ENCODE data around the gene TDRD15. TPM values are rescaled to one million over a fixed set of nuclear protein-coding genes. Genes with fewer than 3 reads are reported as not detected.

Gene TDRD15
- total and polyA plus RNA-seq, 2 of the 4 experiments (the other 2 are of a cell fraction): not detected

- Histone ChIP-seq H4K8ac (ENCODE audit: low read depth in 2 of 2, low read length in 2 of 2) (no peak overlapping the region), H4K20me1 (ENCODE audit: insufficient read depth, low read length) (no peaks in the 10 kb centered on the region), H2BK15ac (ENCODE audit: low read depth, low read length) (no peak overlapping the region), H3K27me3 (ENCODE audit: control insufficient read depth, insufficient read depth, low read length) (no peaks in the 10 kb centered on the region), H2AK9ac (replicated peaks; ENCODE audit: low read depth, low read length, poor library complexity) (no peak overlapping the region), H3K14ac (replicated peaks; ENCODE audit: low read depth, low read length) (no peak overlapping the region), H3K18ac (ENCODE audit: low read depth, low read length) (no peak overlapping the region), H3K56ac (ENCODE audit: extremely low read depth, insufficient read depth, low read length) (no peak overlapping the region), H3K4ac (ENCODE audit: low read depth, low read length) (no peak overlapping the region), H3K4me1 (ENCODE audit: control insufficient read depth, insufficient read depth, low read length) (no peaks in the 10 kb centered on the region), H3K4me2 (ENCODE audit: low read depth, low read length) (no peak overlapping the region), H3K79me1 (ENCODE audit: low read depth in 1 of 2, low read length in 2 of 2) (no peaks in the 10 kb centered on the region), H2BK5ac (ENCODE audit: low read depth, low read length, poor library complexity, severe bottlenecking) (no peak overlapping the region), H3K4me3 (ENCODE audit: insufficient read depth, low read depth, low read length) (no peak overlapping the region), H2BK20ac (ENCODE audit: low read depth, low read length) (no peak overlapping the region), H2AFZ (replicated peaks; ENCODE audit: low read length, poor library complexity) (no peak overlapping the region), H3K36me3 (ENCODE audit: control insufficient read depth, insufficient read depth, low read length) (no peaks in the 10 kb centered on the region), H3K9me1 (ENCODE audit: insufficient read depth, low read length) (no peaks in the 10 kb centered on the region), H2BK120ac (ENCODE audit: low read depth, low read length) (no peak overlapping the region), H3K27ac (ENCODE audit: insufficient read depth, low read length) (no peak overlapping the region), H3K9ac (ENCODE audit: low read depth, low read length) (no peak overlapping the region), H4K5ac (ENCODE audit: low read depth, low read length) (no peak overlapping the region), H3K9me3 (ENCODE audit: control insufficient read depth, insufficient read depth, low read length) (no peaks in the 10 kb centered on the region), H2AK5ac (ENCODE audit: low read depth, low read length) (no peak overlapping the region), H3K23ac (ENCODE audit: low read depth, low read length) (no peak overlapping the region), H4K91ac (ENCODE audit: insufficient read depth, low read depth, low read length) (no peak overlapping the region)
- no peak for ATAC-seq (ENCODE audit: low read depth)
- TF ChIP-seq FOS (IDR thresholded peaks at IDR 0.05; ENCODE audit: low read depth, low read length) (no peak), CHD1 (IDR thresholded peaks at IDR 0.05; ENCODE audit: low read depth, low read length) (no peak), POLR2A (IDR thresholded peaks at IDR 0.05; ENCODE audit: low read depth, low read length) (no peak), CTCF (conservative IDR thresholded peaks at IDR 0.05; ENCODE audit: low read depth, low read length) (no peak), MXI1 (IDR thresholded peaks at IDR 0.05; ENCODE audit: borderline replicate concordance, low read depth, low read length) (no peak), MAFK (IDR thresholded peaks at IDR 0.05; ENCODE audit: low read depth, low read length) (no peak), SMC3 (IDR thresholded peaks at IDR 0.05; ENCODE audit: low read depth, low read length) (no peak), BHLHE40 (IDR thresholded peaks at IDR 0.05; ENCODE audit: low read depth, low read length) (no peak), MAZ (IDR thresholded peaks at IDR 0.05; ENCODE audit: borderline replicate concordance, low read depth, low read length) (no peak), ELK1 (IDR thresholded peaks at IDR 0.05; ENCODE audit: borderline replicate concordance, low read depth, low read length) (no peak), RFX5 (IDR thresholded peaks at IDR 0.05; ENCODE audit: low read depth, low read length) (no peak), RAD21 (IDR thresholded peaks at IDR 0.05; ENCODE audit: low read length) (no peak), NFE2L2 (IDR thresholded peaks at IDR 0.05; ENCODE audit: low read depth, low read length) (no peak), RCOR1 (IDR thresholded peaks at IDR 0.05; ENCODE audit: insufficient replicate concordance, low read length) (no peak), CEBPB (IDR thresholded peaks at IDR 0.05; ENCODE audit: low read depth, low read length) (no peak), USF2 (IDR thresholded peaks at IDR 0.05; ENCODE audit: low read depth, low read length) (no peak)
- POLR2A ChIA-PET (ENCODE audit: unreplicated experiment): no interaction called here
- dilution Hi-C loops (cut with HindIII; ENCODE audit: low sequenced_read_pairs, unreplicated experiment): no loop called here
- intact Hi-C loops (cut with micrococcal nuclease): no loop called here
- CTCF ChIA-PET: no interaction called here
- BruUV-seq (replicated peaks): no TSS peak
- WGBS, 2 experiments (ENCODE audit: extremely low coverage in 2 of 2, insufficient read length in 1 of 2): no CpG with 5 or more reads among the region's 1 CpG
- DNase-seq: no peak
- in situ Hi-C loops (cut with MboI; ENCODE audit: low sequenced_read_pairs): no loop called here
Observed at GRCh38 chr2:21103274-21103891, 20.4 kb upstream of the TDRD15 start.
